HG03108 (cell line): ENCODE results near the gene KRTAP4-16.
"Not testable (repeated sequence)": the region's sequence is repeated elsewhere in the genome, so short reads cannot be mapped to it uniquely, and the experiment has no call there.

Experiments
- ATAC-seq: cut with Tn5 transposase; IDR thresholded peaks from one replicate; pipeline ENCODE4 v1.9.1; 2021; ENCODE audit warnings: moderate library complexity; ENCODE audit not compliant: unreplicated experiment

The KRTAP4-16 gene

GRCh38 chr17:41076788-41077187, 25.2 kb downstream of the KRTAP4-16 start:
- ATAC-seq, result no peak

GRCh38 chr17:41073676-41074075, 28.3 kb downstream of the KRTAP4-16 start:
- no peak for ATAC-seq

GRCh38 chr17:41071606-41072360, 30.2 kb downstream of the KRTAP4-16 start:
- no peak for ATAC-seq

- ATAC-seq, result no peak
Measured at GRCh38 chr17:41069031-41069430, 33.0 kb downstream of the KRTAP4-16 start.

- no peak for ATAC-seq
Measured at GRCh38 chr17:41067281-41067680, 34.7 kb downstream of the KRTAP4-16 start.

- ATAC-seq, result no peak
Measured at GRCh38 chr17:41065829-41066624, 36.0 kb downstream of the KRTAP4-16 start, which contains the start of gene KRTAP2-4. Gene KRTAP2-4 (minus strand): TSS chr17:41065879. CDS start chr17:41065845, 34 bp downstream.

GRCh38 chr17:41065016-41065689, 36.9 kb downstream of the KRTAP4-16 start:
- not testable (repeated sequence) for ATAC-seq

- no peak for ATAC-seq
Measured at GRCh38 chr17:41064301-41064700, 37.7 kb downstream of the KRTAP4-16 start.

GRCh38 chr17:41063449-41063848, 38.6 kb downstream of the KRTAP4-16 start:
- no peak for ATAC-seq

GRCh38 chr17:41061964-41062363, 40.0 kb downstream of the KRTAP4-16 start:
- no peak for ATAC-seq

GRCh38 chr17:41060052-41060604, 41.9 kb downstream of the KRTAP4-16 start, which contains the start of gene KRTAP2-3:
Gene KRTAP2-3 (minus strand): TSS chr17:41060114. CDS start chr17:41060050, 64 bp downstream.
- ATAC-seq, result no peak

GRCh38 chr17:41059276-41060051, 42.5 kb downstream of the KRTAP4-16 start:
- ATAC-seq, result not testable (repeated sequence)

GRCh38 chr17:41058741-41059140, 43.3 kb downstream of the KRTAP4-16 start:
- ATAC-seq, result no peak

- ATAC-seq, result no peak
Measured at GRCh38 chr17:41057547-41057946, 44.5 kb downstream of the KRTAP4-16 start.

GRCh38 chr17:41055130-41055529, 46.9 kb downstream of the KRTAP4-16 start, which contains the start of gene KRTAP2-2:
Gene KRTAP2-2 (minus strand): TSS chr17:41055230. CDS start chr17:41055211, 19 bp downstream.
- ATAC-seq, result not testable (repeated sequence)

- not testable (repeated sequence) for ATAC-seq
Measured at GRCh38 chr17:41054556-41054955, 47.5 kb downstream of the KRTAP4-16 start.

- ATAC-seq, result no peak
Measured at GRCh38 chr17:41054025-41054424, 48.0 kb downstream of the KRTAP4-16 start.

- no peak for ATAC-seq
Measured at GRCh38 chr17:41052566-41052965, 49.4 kb downstream of the KRTAP4-16 start.
